ENCODE data around the gene TANC1.

Gene TANC1

GRCh38 chr2:159074605-159075004 lies 106.2 kb downstream of the TANC1 start:
- Histone ChIP-seq H3K27ac (no peak overlapping the region), H3K9ac (no peak overlapping the region), H3K4me3 (no peak overlapping the region), H3K36me3 (no peaks in the 10 kb centered on the region), H3K27me3 (no peaks in the 10 kb centered on the region), H4K20me1 (no peaks in the 10 kb centered on the region), H3K9me3 (0 out of 2 replicates have a peak, but pooled peaks cover 6% of the 10 kb centered on the region), H3K4me2 (no peak overlapping the region), H3K4me1 (no peaks in the 10 kb centered on the region)
- no peak for TF ChIP-seq Cebpa-rat (IDR thresholded peaks at IDR 0.05)

- no peaks in the 10 kb centered on the region for H3K36me3 ChIP-seq
- peaks cover 11% of the 10 kb centered on the region; the same call in 1 of the 2 replicates for H3K9me3 ChIP-seq
- no peaks in the 10 kb centered on the region for H3K4me1 ChIP-seq
- H3K4me3 ChIP-seq = no peak overlapping the region
- H3K27ac ChIP-seq = no peak overlapping the region
- no peak for TF ChIP-seq Cebpa-rat (IDR thresholded peaks at IDR 0.05)
- H3K27me3 ChIP-seq = no peaks in the 10 kb centered on the region
- no peak overlapping the region for H3K9ac ChIP-seq
- H3K4me2 ChIP-seq = no peak overlapping the region
- no peaks in the 10 kb centered on the region for H4K20me1 ChIP-seq
These were observed 107.3 kb downstream of the TANC1 start for GRCh38 chr2:159075727-159076126.

GRCh38 chr2:159076241-159076640 lies 107.8 kb downstream of the TANC1 start:
- Histone ChIP-seq H4K20me1 (no peaks in the 10 kb centered on the region), H3K36me3 (no peaks in the 10 kb centered on the region), H3K4me1 (no peaks in the 10 kb centered on the region), H3K27me3 (no peaks in the 10 kb centered on the region), H3K4me3 (no peak overlapping the region), H3K27ac (no peak overlapping the region), H3K9me3 (peaks cover 11% of the 10 kb centered on the region; the same call in 1 of the 2 replicates), H3K9ac (no peak overlapping the region), H3K4me2 (no peak overlapping the region)
- TF ChIP-seq Cebpa-rat (IDR thresholded peaks at IDR 0.05) = no peak

- no peak overlapping the region for H3K4me2 ChIP-seq
- no peaks in the 10 kb centered on the region for H4K20me1 ChIP-seq
These were observed 109.4 kb downstream of the TANC1 start for GRCh38 chr2:159077869-159078268.

GRCh38 chr2:159078443-159078842 lies 110.0 kb downstream of the TANC1 start:
- H3K4me2 ChIP-seq = no peak overlapping the region
- H3K36me3 ChIP-seq = no peaks in the 10 kb centered on the region
- H3K27me3 ChIP-seq = no peaks in the 10 kb centered on the region
- H3K4me1 ChIP-seq = no peaks in the 10 kb centered on the region
- no peaks in the 10 kb centered on the region for H4K20me1 ChIP-seq
- no peak overlapping the region for H3K27ac ChIP-seq
- no peak overlapping the region for H3K4me3 ChIP-seq
- no peak overlapping the region for H3K9ac ChIP-seq
- no peak for TF ChIP-seq Cebpa-rat (IDR thresholded peaks at IDR 0.05)
- peaks cover 11% of the 10 kb centered on the region; the same call in 1 of the 2 replicates for H3K9me3 ChIP-seq

More at GRCh38 chr2:159077869-159078268, 109.4 kb downstream of the TANC1 start:
- no peak for TF ChIP-seq Cebpa-rat (IDR thresholded peaks at IDR 0.05)
- Histone ChIP-seq H3K27me3 (no peaks in the 10 kb centered on the region), H3K27ac (no peak overlapping the region), H3K36me3 (no peaks in the 10 kb centered on the region), H3K9me3 (peaks cover 11% of the 10 kb centered on the region; the same call in 1 of the 2 replicates), H3K4me1 (no peaks in the 10 kb centered on the region), H3K9ac (no peak overlapping the region), H3K4me3 (no peak overlapping the region)

- Histone ChIP-seq H3K4me2 (no peak overlapping the region), H3K9me3 (peaks cover 11% of the 10 kb centered on the region; the same call in 1 of the 2 replicates), H3K36me3 (no peaks in the 10 kb centered on the region), H4K20me1 (no peaks in the 10 kb centered on the region), H3K9ac (no peak overlapping the region), H3K4me1 (no peaks in the 10 kb centered on the region), H3K27ac (no peak overlapping the region), H3K4me3 (no peak overlapping the region), H3K27me3 (no peaks in the 10 kb centered on the region)
- no peak for TF ChIP-seq Cebpa-rat (IDR thresholded peaks at IDR 0.05)
These were observed 112.2 kb downstream of the TANC1 start for GRCh38 chr2:159080641-159081040.

GRCh38 chr2:159082119-159082518 lies 113.7 kb downstream of the TANC1 start:
- Histone ChIP-seq H3K4me1 (no peaks in the 10 kb centered on the region), H3K36me3 (no peaks in the 10 kb centered on the region), H3K4me3 (no peak overlapping the region), H3K4me2 (no peak overlapping the region), H3K27me3 (no peaks in the 10 kb centered on the region), H4K20me1 (no peaks in the 10 kb centered on the region), H3K9ac (no peak overlapping the region), H3K27ac (no peak overlapping the region), H3K9me3 (peaks cover 11% of the 10 kb centered on the region; the same call in 1 of the 2 replicates)
- no peak for TF ChIP-seq Cebpa-rat (IDR thresholded peaks at IDR 0.05)

GRCh38 chr2:159084384-159085370 lies 116.2 kb downstream of the TANC1 start:
- Histone ChIP-seq H4K20me1 (no peaks in the 10 kb centered on the region), H3K9me3 (peaks cover 5% of the 10 kb centered on the region; the same call in 1 of the 2 replicates), H3K4me3 (no peak overlapping the region), H3K9ac (no peak overlapping the region), H3K27me3 (no peaks in the 10 kb centered on the region), H3K36me3 (no peaks in the 10 kb centered on the region), H3K27ac (no peak overlapping the region), H3K4me1 (peaks cover 7% of the 10 kb centered on the region), H3K4me2 (no peak overlapping the region)
- no peak for TF ChIP-seq Cebpa-rat (IDR thresholded peaks at IDR 0.05)

- Histone ChIP-seq H3K9ac (no peak overlapping the region), H3K4me2 (no peak overlapping the region), H3K4me3 (no peak overlapping the region), H3K36me3 (no peaks in the 10 kb centered on the region), H3K4me1 (peaks cover 18% of the 10 kb centered on the region), H3K9me3 (no peaks in the 10 kb centered on the region), H4K20me1 (no peaks in the 10 kb centered on the region), H3K27ac (no peak overlapping the region), H3K27me3 (no peaks in the 10 kb centered on the region)
- TF ChIP-seq Cebpa-rat (IDR thresholded peaks at IDR 0.05) = no peak
These were observed 117.9 kb downstream of the TANC1 start for GRCh38 chr2:159086342-159086741.

GRCh38 chr2:159086826-159087225 lies 118.4 kb downstream of the TANC1 start:
- H3K9me3 ChIP-seq = no peaks in the 10 kb centered on the region
- H3K27me3 ChIP-seq = no peaks in the 10 kb centered on the region
- no peak overlapping the region for H3K4me3 ChIP-seq
- peaks cover 23% of the 10 kb centered on the region for H3K4me1 ChIP-seq
- H3K36me3 ChIP-seq = no peaks in the 10 kb centered on the region
- no peaks in the 10 kb centered on the region for H4K20me1 ChIP-seq
- no peak overlapping the region for H3K9ac ChIP-seq
- TF ChIP-seq Cebpa-rat (IDR thresholded peaks at IDR 0.05) = no peak
- H3K4me2 ChIP-seq = no peak overlapping the region
- no peak overlapping the region for H3K27ac ChIP-seq

All from BLaER1 (cell line).